Activated CD8-positive, alpha-beta memory T cell treated with anti-CD3 and anti-CD28 coated beads, Interleukin-2, amount 50 U/mL, for 24 hours (primary cell): ENCODE results near the gene TEAD4.
A peak's percentile ranks its signal among the peaks of the same experiment; 100 is the strongest.

ENCODE experiments used
- DNase-seq: peaks from one replicate; pipeline ENCODE4 v3.0.0-alpha.2; 2020; ENCODE audit errors: extremely low read depth

The TEAD4 gene

GRCh38 chr12:3032161-3032560 is 73.0 kb downstream of the TEAD4 start:
- no peak for DNase-seq

- DNase-seq, result no peak
Observed at GRCh38 chr12:3032770-3033538, 73.8 kb downstream of the TEAD4 start.

GRCh38 chr12:3033539-3033867 is 74.3 kb downstream of the TEAD4 start:
- DNase-seq, result no peak

GRCh38 chr12:3034067-3034750 is 75.0 kb downstream of the TEAD4 start:
- DNase-seq, result no peak

GRCh38 chr12:3035171-3035570 is 76.0 kb downstream of the TEAD4 start:
- DNase-seq, result no peak

GRCh38 chr12:3035815-3036702 is 76.9 kb downstream of the TEAD4 start:
- DNase-seq, result no peak

- DNase-seq, result no peak
Observed at GRCh38 chr12:3036901-3037600, 77.9 kb downstream of the TEAD4 start.

GRCh38 chr12:3038166-3038565 is 79.0 kb downstream of the TEAD4 start:
- DNase-seq, result no peak

GRCh38 chr12:3038926-3039510 is 79.8 kb downstream of the TEAD4 start:
- no peak for DNase-seq

- DNase-seq, result no peak
Observed at GRCh38 chr12:3040026-3040656, 80.9 kb downstream of the TEAD4 start.

GRCh38 chr12:3040663-3041544 is 81.7 kb downstream of the TEAD4 start:
- DNase-seq, result no peak

GRCh38 chr12:3041558-3042164 is 82.5 kb downstream of the TEAD4 start:
- peak; percentile 14 for DNase-seq

- DNase-seq, result no peak
Observed at GRCh38 chr12:3042394-3042793, 83.2 kb downstream of the TEAD4 start.

GRCh38 chr12:3042826-3043225 is 83.6 kb downstream of the TEAD4 start:
- no peak for DNase-seq

- DNase-seq, result no peak
Observed at GRCh38 chr12:3043406-3043805, 84.2 kb downstream of the TEAD4 start.

- DNase-seq, result no peak
Observed at GRCh38 chr12:3044141-3044630, 85.0 kb downstream of the TEAD4 start.

- DNase-seq, result no peak
Observed at GRCh38 chr12:3045494-3045893, 86.3 kb downstream of the TEAD4 start.

GRCh38 chr12:3045989-3046388 is 86.8 kb downstream of the TEAD4 start:
- no peak for DNase-seq

GRCh38 chr12:3046441-3047200 is 87.4 kb downstream of the TEAD4 start:
- no peak for DNase-seq
